ENCODE measurements around the gene PHC3.

The PHC3 gene

DNA sequence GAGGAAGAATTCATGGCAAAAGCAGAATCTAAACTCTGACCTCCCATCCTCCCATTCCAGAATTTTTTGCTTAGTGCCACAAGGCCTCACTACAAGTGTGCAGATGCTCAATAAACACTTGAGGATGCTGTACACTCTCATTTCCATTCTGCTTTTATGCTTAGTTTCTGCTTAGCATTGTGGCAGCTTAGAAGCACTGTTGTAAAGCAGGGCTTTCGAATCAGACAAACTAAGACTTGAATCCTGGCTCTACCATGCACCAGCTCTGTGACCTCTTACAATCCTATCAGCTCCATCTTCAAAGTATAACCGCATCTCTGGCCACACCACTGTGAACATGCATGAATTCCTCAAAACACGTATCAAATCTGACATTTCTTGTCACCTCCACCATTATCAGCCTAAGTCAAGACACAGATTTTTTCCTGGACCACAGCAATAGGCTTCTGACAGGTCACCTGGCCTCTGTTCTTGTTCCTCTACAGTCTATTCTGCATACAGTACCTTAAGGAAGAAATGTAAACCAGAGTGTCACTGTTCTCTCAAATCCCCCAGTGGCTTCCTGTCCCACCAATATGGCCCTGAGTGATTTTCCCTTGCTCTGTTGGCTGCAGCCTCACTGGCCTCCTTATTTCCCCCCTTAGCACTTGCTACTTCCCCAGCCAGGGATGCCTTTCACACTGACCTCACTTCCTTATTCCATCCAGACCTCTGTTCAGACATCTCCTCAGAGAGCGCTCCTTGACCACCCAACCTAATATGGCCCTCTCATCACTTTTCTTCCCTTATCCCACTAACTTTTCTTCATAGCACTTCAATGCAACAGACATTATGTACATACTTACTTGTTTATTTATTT, 8.1 kb upstream of the PHC3 start:
- no peak for DNase-seq (ENCODE audit: low read depth in 2 of 2)

- no peak for DNase-seq (ENCODE audit: low read depth in 2 of 2)
Observed at GRCh38 chr3:170180079-170180907, 1.2 kb downstream of the PHC3 start.

DNA sequence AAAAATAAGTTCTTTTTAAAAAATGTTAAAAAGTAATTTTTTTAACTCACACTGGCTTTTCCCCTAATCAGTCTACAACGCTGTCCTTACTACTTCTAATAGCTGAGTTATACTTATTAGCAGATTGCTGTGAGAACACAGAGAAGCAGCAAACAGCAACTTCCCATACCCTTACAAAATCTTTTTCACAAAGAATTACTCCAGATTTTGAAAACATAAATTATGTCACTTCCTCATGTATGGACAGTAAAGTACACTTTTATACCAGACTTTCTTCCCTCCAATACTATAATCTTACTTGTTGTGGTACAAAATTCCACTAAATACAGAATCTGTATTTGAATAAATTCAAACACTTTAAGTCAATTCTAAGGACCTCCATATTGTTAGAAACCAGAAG, 2.1 kb downstream of the PHC3 start:
- DNase-seq (ENCODE audit: low read depth in 2 of 2) = no peak

DNA sequence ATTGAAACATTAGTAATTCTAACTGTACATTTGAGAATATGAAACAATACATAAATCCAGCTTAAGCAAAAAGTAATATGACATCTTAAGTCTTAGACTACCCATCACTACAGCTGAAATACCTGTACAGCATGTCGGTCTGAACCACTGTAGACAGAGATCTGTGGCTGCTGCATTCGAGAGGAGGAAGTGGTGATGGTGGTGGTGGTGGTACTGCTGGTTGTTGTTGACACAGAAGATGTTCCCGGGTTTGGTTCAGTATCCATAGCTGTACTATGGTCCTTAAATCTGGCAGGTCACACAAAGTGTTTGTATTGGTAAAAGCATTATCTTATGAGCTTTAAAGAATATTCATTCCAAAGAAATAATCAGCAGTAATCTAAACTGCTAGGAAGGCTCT, 2.9 kb downstream of the PHC3 start:
- DNase-seq (ENCODE audit: low read depth in 2 of 2) = no peak

GRCh38 chr3:170171563-170171962, 10.0 kb downstream of the PHC3 start:
- DNase-seq (ENCODE audit: low read depth in 2 of 2) = no peak

DNA sequence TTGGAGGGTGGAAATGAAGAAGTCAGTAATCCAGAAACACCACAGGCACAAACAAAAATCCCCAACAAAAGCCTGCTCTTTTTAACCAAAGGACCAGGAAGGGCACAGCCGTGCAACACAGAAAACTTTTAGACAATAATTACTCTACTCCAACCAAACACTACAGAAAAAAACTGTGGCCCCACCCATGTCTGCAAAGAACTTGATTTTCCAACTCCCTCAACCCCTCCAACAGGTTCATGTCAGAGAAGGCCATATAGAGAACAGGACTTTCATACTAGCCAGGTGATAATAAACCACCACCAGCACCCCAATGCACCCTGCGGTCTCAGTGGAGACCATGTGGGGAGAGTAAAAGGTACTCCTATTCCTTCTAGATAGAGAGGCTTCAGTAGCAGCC, 16.8 kb downstream of the PHC3 start:
- DNase-seq (ENCODE audit: low read depth in 2 of 2) = no peak

- DNase-seq (ENCODE audit: low read depth in 2 of 2) = no peak
Observed at GRCh38 chr3:170163956-170164645, 17.4 kb downstream of the PHC3 start.

DNA sequence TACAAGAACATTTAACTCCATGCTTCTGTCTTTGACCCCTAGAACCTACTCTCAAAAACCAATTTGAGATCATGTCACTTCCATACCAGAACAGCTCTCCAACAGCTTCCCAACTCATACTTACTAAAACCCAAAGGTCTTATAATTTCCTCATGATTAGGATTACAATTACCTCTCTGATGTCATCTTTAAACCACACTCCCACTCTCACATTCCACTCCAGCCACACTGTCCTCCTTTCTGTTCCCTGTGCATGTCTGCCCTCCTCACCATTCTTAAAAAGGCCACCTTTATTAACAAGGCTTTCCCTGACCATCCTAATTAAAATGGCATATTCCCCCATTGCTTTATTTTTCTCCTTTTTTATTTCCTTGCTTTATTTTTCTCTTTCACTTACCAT, 18.9 kb downstream of the PHC3 start:
- no peak for DNase-seq (ENCODE audit: low read depth in 2 of 2)

DNA sequence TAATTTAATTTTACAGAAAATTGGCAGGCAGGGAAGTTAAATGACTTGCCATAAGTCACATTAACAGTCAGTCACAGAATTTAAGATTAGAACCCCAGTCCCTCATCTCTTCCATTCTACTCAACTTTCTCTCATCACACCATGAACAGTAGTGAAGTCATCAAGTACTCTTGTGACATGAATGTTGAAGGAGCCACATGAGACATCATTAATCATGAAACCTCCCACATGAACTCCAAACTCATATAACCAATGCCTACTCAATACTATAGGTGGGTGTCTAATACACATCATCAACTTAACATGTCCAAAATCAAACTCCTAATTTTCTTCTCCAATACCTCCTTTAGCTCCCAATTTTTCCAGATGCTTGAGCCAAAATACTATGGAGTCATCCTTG, 19.5 kb downstream of the PHC3 start:
- no peak for DNase-seq (ENCODE audit: low read depth in 2 of 2)

DNA sequence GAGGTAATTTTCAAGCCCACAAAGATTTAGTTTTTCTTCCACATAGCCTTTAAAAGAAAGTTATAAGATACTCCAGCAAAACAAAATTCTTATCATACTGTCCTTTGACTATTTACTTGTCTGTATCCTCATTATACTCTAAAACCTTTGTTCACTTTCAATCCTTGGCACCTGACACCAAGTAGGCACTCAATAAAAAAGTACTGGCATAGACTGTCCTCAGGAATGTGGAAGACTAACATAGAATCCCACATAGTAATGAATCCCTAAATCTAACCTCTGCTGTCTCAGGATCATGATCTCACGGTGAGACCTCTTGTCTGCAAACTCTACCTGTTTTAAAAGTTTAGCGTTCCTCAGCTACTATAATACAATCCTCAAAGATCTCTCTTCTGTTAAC, 21.6 kb downstream of the PHC3 start:
- DNase-seq (ENCODE audit: low read depth in 2 of 2) = no peak

DNA sequence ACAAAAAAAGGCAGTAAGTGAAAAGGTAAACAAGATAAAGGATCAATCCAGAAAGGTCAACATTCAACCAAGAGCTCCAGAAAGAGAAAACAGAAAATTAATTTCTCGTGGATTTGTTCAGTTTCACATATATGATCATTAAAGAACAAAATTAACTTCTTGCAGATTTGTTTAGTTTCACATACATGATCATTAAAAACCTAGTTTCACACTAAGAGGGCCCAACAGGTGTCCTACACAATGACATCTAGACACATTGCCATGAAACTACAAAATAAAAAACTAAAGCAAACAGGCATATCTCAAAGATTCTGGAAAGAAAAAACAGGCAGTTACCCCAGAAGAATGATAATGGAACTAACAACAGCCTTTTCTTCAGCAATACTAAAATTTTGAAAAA, 22.1 kb downstream of the PHC3 start:
- no peak for DNase-seq (ENCODE audit: low read depth in 2 of 2)

DNA sequence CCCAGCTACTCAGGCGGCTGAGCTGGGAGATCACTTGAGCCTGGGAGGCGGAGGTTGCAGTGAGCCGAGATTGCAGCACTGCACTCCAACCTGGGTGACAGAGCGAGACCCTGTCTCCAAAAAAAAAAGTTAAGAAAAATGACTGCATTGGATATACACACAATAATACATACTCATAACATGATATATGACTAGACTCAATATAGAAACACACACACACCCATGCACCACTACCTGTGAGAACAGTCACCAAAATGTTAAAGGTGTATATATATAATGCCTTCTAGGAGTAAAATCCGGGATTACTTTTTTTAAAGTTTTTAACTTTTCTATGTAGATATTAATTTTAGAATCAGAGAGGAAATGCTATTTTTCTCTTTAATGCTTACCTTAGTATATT, 25.9 kb downstream of the PHC3 start:
- DNase-seq (ENCODE audit: low read depth in 2 of 2) = no peak

DNA sequence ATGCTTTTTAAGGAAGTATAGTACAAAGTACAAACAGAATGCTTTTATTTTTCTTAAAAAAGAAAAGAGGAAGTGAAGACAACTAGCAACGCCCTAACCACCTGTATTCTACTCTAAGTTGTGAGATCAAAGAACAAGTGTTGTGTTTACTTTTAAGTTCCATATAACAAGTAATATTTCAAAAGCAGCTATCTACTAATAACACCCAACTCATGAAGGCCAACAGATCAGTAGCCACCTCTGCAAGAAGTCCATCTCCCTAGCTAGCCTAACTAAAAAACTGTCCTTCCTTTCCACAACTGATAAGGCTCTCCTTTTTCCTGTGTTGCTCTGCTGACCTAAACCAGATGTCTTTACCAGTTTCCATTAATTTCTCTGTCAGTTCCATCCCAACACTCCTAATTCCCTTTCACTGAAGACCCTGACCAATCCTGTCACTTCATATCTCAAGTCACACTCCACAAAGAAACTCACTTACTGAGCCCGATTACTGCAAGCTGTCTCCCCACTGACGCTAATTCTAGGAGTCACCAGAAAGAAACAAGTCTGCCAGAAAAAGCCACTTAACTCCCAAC, 26.9 kb downstream of the PHC3 start:
- DNase-seq (ENCODE audit: low read depth in 2 of 2) = no peak

DNA sequence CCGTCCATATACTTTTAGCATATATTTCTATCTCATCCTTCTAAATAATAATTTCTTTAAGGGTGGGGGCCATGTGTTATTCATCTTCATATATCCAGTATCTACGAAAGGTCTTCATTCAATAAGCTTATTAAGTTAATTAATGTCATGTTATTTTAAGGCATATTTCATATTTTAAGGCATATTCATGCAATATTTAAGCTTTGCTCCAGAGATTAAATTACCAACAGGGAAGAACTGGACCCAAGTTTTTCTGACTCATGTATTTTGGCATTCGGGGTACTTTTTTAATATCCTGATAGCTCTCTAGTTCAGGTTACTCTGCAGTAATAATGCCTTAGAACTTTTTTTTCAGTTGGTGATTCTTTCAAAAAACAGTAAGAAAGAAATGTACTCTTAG, 27.4 kb downstream of the PHC3 start:
- no peak for DNase-seq (ENCODE audit: low read depth in 2 of 2)

GRCh38 chr3:170151536-170151935, 30.0 kb downstream of the PHC3 start:
- no peak for DNase-seq (ENCODE audit: low read depth in 2 of 2)

DNA sequence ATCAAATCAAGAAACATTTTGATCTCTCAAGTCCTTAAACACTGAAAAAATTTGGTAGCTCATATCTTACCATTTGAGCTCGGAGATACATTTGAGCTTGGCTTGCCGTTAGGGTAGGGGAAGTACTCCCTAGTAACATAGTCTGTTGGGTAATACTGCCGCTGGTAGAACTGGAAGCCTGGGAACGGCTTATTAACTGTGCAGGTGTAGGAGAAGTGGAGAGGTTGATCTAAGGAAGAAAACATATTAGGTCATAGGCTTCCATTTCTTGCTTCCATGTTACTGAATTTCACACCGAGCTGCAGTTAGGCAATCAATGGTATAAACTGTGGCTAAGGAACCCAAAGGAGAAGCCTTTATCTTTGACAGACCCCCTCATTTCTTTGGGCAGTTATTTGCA, 32.5 kb downstream of the PHC3 start:
- DNase-seq (ENCODE audit: low read depth in 2 of 2) = no peak

DNA sequence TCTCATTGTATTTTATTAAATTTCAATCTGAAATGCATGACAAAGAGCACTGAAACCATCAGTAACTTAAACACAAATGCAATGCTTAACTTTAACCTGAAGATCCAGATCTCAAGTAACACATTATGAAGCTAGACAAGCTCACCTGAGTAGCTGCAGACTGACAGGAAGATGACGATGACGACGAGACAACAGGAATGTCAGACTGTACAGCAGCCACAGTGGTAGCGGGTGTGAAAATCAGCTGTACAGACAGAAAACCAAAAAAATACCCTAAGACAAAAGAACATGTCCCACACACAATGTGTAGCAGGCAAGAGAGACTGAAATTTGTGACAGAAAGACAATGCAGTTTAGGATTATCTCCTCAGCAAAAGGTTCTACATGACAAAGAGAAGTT, 36.3 kb downstream of the PHC3 start:
- DNase-seq (ENCODE audit: low read depth in 2 of 2) = no peak

GRCh38 chr3:170144437-170144843, 37.1 kb downstream of the PHC3 start:
- no peak for DNase-seq (ENCODE audit: low read depth in 2 of 2)

GRCh38 chr3:170142373-170142772, 39.2 kb downstream of the PHC3 start:
- DNase-seq (ENCODE audit: low read depth in 2 of 2) = no peak

GRCh38 chr3:170137986-170138385, 43.5 kb downstream of the PHC3 start:
- DNase-seq (ENCODE audit: low read depth in 2 of 2) = no peak

GRCh38 chr3:170132335-170132734, 49.2 kb downstream of the PHC3 start:
- no peak for DNase-seq (ENCODE audit: low read depth in 2 of 2)

DNA sequence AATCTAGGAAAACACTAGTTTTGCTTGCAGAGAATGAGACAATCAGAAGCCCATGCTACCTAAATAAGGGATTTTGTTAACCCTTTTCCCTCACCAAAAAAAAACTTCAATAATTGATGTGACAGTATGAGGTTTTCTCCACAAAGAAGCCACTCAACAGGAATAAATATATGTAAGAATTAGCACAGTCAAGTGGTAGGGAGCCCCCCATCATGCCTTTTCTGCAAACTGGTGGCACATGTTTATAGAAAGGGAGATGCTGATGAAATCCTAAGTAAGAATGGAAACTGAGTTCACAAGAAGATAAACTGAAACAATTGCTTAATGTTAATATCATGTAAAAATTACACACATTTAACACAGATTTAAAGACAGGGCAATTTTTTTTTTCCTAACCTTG, 51.0 kb downstream of the PHC3 start:
- no peak for DNase-seq (ENCODE audit: low read depth in 2 of 2)
